Neural cell (in vitro differentiated cells): ENCODE data around the gene CELF5.

Experiments
- RAD21 ChIP-seq: fragments of 450-650 bp; conservative IDR thresholded peaks from 2 replicates; pipeline ENCODE4 v1.6.1; 2014; ENCODE audit warnings: antibody characterized with exemption, mild to moderate bottlenecking, moderate library complexity
- SMC3 ChIP-seq: fragments of 450-650 bp; conservative IDR thresholded peaks from 2 replicates; pipeline ENCODE4 v1.6.1; 2014; ENCODE audit warnings: antibody characterized with exemption, mild to moderate bottlenecking, moderate library complexity; ENCODE audit not compliant: poor library complexity
- TF ChIP-seq, protein P1 (sequence below): fragments of 450-650 bp; IDR thresholded peaks from 2 replicates; pipeline ENCODE4 v1.5.1; 2014; ENCODE audit warnings: antibody characterized with exemption, mild to moderate bottlenecking, moderate library complexity; ENCODE audit not compliant: poor library complexity, severe bottlenecking

GRCh38 chr19:3179739-3180293, 44.6 kb upstream of the CELF5 start:
- no peak for TF ChIP-seq RAD21
- TF ChIP-seq, protein P1, sequence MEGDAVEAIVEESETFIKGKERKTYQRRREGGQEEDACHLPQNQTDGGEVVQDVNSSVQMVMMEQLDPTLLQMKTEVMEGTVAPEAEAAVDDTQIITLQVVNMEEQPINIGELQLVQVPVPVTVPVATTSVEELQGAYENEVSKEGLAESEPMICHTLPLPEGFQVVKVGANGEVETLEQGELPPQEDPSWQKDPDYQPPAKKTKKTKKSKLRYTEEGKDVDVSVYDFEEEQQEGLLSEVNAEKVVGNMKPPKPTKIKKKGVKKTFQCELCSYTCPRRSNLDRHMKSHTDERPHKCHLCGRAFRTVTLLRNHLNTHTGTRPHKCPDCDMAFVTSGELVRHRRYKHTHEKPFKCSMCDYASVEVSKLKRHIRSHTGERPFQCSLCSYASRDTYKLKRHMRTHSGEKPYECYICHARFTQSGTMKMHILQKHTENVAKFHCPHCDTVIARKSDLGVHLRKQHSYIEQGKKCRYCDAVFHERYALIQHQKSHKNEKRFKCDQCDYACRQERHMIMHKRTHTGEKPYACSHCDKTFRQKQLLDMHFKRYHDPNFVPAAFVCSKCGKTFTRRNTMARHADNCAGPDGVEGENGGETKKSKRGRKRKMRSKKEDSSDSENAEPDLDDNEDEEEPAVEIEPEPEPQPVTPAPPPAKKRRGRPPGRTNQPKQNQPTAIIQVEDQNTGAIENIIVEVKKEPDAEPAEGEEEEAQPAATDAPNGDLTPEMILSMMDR, result no peak
- TF ChIP-seq SMC3, result no peak
